Parathyroid adenoma (tissue), 2 donors: Measurements from ENCODE around the gene BRD2.

Experiments
- H2AFZ ChIP-seq: fragments of 300-600 bp; sonication (generic); one replicate; pipeline ENCODE4 v1.7.0; 2017; ENCODE audit warnings: antibody characterized with exemption, mild to moderate bottlenecking
- H3K27ac ChIP-seq: fragments of 300-600 bp; sonication (generic); one replicate; pipeline ENCODE4 v1.7.0; 2017
- H3K27me3 ChIP-seq: fragments of 300-600 bp; sonication (generic); one replicate; pipeline ENCODE4 v1.7.0; 2017; ENCODE audit warnings: low read length; ENCODE audit not compliant: control insufficient read depth, insufficient read depth
- H3K36me3 ChIP-seq: fragments of 300-600 bp; sonication (generic); one replicate; pipeline ENCODE4 v1.7.0; 2017; ENCODE audit warnings: low read length; ENCODE audit not compliant: control insufficient read depth, insufficient read depth
- H3K4me1 ChIP-seq: fragments of 300-600 bp; sonication (generic); one replicate; pipeline ENCODE4 v1.7.0; 2017; ENCODE audit warnings: control low read depth
- H3K4me2 ChIP-seq: fragments of 300-600 bp; sonication (generic); one replicate; pipeline ENCODE4 v1.7.0; 2017; ENCODE audit warnings: low read length
- H3K4me3 ChIP-seq: fragments of 300-600 bp; sonication (generic); one replicate; pipeline ENCODE4 v1.7.0; 2017; ENCODE audit warnings: low read depth, low read length
- H3K79me2 ChIP-seq: fragments of 300-600 bp; sonication (generic); one replicate; pipeline ENCODE4 v1.7.0; 2017; ENCODE audit warnings: control low read depth
- H3K9ac ChIP-seq: fragments of 300-600 bp; sonication (generic); one replicate; pipeline ENCODE4 v1.7.0; 2017; ENCODE audit warnings: mild to moderate bottlenecking
- H3K9me3 ChIP-seq: fragments of 300-600 bp; sonication (generic); one replicate; pipeline ENCODE4 v1.7.0; 2017; ENCODE audit warnings: low read length; ENCODE audit not compliant: control insufficient read depth
- TF ChIP-seq, protein P1 (sequence below): fragments of 300-600 bp; sonication (generic); IDR thresholded peaks from one replicate; pipeline ENCODE4 v1.7.0; 2017; ENCODE audit warnings: antibody characterized with exemption, mild to moderate bottlenecking
- donor health status: primary hyperparathyroidism.

BRD2 gene

DNA sequence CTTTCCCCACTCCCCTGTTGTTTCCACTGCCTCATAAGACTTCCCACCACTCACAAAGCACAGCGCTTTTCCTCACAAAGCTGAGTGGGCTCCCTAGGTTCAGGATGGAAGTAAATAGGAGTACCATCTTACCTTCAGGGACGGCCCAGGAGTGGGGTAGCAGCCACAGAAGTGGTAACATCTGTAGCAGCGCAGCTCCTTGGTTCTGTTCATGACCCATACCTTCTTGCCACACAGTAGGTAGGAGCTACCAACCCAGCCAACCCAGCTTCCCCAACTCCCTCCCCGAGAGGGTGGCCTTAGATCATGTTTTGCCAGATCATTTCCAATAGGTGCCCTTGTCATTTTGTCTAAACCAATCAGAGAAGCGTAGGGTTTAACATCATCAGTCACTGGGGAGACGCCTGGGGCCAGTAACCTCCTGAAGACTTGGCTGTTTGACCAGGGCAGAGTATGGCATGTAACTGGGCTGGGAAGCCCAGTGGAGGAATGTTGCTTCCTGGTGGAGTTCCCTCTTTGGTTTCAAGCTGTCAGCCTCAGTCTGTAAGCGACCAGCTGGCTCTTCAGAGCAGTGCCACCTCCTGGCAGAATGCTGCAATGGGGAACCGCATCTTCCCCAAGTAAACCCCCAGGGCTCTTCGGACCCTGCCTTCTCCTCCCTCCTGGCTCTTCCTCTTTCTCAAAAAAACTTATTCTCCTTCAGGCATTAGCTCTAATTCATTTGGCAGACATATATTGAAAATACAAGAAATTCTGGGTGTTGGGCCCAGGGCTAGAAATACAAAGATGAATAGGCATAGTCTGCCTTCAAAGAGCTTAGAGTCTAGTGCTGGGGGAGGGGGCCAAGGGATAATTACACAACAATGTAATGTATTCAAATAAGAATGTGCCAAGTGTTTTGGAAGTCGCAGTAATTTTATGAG is 15.3 kb upstream of the BRD2 start, which contains the start of gene HLA-DMA:
HLA-DMA (minus strand) TSS at position 281 of the 923 bp plus-strand sequence; CDS start at position 220, 61 bp downstream.
- Histone ChIP-seq H3K27me3 (no peaks in the 10 kb centered on the region), H3K4me1 (peaks cover 6% of the 10 kb centered on the region)

DNA sequence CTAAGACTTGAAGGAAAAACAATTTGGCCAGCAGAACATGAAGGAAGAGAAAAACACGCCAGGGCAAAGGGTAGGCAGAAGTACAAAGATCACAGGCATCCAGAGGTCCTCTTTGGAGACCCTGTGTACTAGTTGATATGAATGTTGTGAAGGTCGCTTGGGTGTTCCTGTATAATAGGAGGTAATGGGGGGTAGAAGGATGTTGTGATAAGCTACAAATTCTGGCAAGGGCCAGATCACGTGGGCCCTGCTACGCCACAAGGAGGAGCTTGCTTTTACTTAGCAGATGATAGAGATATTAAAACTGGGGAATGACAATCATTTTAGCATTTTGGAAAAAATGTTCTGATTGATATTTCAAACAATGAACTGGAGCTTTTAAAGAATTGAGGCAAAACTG is 14.6 kb upstream of the BRD2 start:
- Histone ChIP-seq H3K36me3 (no peaks in the 10 kb centered on the region), H3K9ac (no peak overlapping the region), H3K27me3 (no peaks in the 10 kb centered on the region), H3K9me3 (no peaks in the 10 kb centered on the region), H3K79me2 (peaks cover 5% of the 10 kb centered on the region), H3K4me3 (no peak overlapping the region), H2AFZ (no peak overlapping the region), H3K4me2 (no peak overlapping the region), H3K27ac (peak overlapping the region; percentile 71), H3K4me1 (peaks cover 6% of the 10 kb centered on the region)
- TF ChIP-seq, protein P1, sequence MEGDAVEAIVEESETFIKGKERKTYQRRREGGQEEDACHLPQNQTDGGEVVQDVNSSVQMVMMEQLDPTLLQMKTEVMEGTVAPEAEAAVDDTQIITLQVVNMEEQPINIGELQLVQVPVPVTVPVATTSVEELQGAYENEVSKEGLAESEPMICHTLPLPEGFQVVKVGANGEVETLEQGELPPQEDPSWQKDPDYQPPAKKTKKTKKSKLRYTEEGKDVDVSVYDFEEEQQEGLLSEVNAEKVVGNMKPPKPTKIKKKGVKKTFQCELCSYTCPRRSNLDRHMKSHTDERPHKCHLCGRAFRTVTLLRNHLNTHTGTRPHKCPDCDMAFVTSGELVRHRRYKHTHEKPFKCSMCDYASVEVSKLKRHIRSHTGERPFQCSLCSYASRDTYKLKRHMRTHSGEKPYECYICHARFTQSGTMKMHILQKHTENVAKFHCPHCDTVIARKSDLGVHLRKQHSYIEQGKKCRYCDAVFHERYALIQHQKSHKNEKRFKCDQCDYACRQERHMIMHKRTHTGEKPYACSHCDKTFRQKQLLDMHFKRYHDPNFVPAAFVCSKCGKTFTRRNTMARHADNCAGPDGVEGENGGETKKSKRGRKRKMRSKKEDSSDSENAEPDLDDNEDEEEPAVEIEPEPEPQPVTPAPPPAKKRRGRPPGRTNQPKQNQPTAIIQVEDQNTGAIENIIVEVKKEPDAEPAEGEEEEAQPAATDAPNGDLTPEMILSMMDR = no peak

More for the DNA sequence above, 15.3 kb upstream of the BRD2 start, which contains the start of gene HLA-DMA:
- Histone ChIP-seq H2AFZ (peak within 1 kb of the TSS; percentile 64), H3K27ac (peak within 1 kb of the TSS; percentile 71), H3K9me3 (no peaks in the 10 kb centered on the region), H3K4me2 (no peak within 1 kb of the TSS), H3K9ac (no peak within 1 kb of the TSS), H3K4me3 (peak within 1 kb of the TSS; percentile 38), H3K79me2 (peaks cover 5% of the 10 kb centered on the region), H3K36me3 (no peaks in the 10 kb centered on the region)
- TF ChIP-seq, protein P1 = peak; percentile 76

DNA sequence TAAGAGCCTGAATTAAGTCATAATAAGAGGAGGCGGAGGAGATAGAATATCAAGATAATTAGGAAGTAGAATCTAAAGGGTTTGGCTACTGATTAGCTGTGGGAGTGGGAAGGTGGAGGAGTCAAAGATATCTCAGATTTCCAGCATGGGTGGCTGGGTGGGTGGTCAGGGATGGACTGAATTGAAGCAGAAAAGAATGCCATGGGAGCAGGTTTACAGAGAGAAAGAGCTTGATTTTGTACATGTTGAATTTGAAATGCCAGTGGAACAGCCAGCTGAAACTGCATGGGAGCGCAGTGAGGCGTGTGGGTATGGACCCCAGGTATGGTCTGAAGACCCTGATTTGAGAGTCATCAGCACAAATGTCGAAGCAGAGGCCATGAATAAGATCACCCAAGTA is 14.1 kb upstream of the BRD2 start:
- Histone ChIP-seq H3K79me2 (peaks cover 5% of the 10 kb centered on the region), H3K9ac (no peak overlapping the region), H3K4me2 (no peak overlapping the region), H3K4me1 (peaks cover 6% of the 10 kb centered on the region), H3K27ac (no peak overlapping the region), H3K36me3 (no peaks in the 10 kb centered on the region), H3K9me3 (no peaks in the 10 kb centered on the region), H2AFZ (no peak overlapping the region), H3K27me3 (no peaks in the 10 kb centered on the region), H3K4me3 (no peak overlapping the region)
- TF ChIP-seq, protein P1 = no peak

DNA sequence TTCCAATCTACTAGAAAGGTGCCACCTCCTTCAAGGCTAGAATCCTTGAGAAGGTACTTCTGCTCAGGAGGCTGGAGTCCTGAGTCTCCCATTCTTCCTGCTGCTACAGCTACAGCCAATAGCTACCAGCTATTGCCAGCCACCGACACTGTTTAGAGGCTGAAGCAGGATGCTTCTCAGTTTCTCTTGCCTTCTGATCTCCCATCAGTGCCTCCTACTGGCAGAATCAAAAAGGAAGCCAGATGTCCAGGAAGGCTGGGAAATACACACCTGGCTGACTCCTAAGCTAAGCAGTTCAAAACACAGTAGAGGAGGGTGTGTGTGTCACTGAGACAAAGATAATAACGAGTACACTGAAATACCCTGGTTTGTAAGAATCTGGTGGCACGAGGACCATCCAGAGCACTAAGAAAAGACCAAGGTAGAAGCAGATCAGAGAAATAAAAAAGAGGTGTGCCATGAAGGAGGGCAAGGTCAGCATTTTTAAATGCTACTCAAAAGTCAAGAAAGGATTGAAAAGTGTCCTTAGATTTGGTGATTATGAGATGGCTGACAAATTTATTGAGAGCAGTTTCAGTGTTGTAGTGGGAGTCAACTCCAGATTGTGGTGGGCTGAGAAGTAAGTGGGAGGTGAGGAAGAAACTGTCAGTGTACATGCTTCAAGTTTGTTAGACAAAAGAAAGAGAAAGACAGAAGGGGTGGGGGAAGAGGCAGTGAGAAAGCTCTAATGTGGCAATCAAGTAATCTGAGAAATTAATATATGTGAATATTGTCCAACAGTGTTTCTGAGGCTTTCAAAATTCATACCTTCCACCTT is 13.2 kb upstream of the BRD2 start:
- Histone ChIP-seq H3K27ac (no peak overlapping the region), H3K9me3 (no peaks in the 10 kb centered on the region), H3K9ac (no peak overlapping the region), H3K27me3 (no peaks in the 10 kb centered on the region), H3K4me3 (no peak overlapping the region), H3K4me2 (no peak overlapping the region), H2AFZ (no peak overlapping the region), H3K79me2 (peaks cover 9% of the 10 kb centered on the region), H3K4me1 (peaks cover 6% of the 10 kb centered on the region), H3K36me3 (no peaks in the 10 kb centered on the region)
- TF ChIP-seq, protein P1 = peak; percentile 38
